ENCODE data around the gene ZC3H18.
"Not testable (repeated sequence)": the region's sequence is repeated elsewhere in the genome, so short reads cannot be mapped to it uniquely, and the experiment has no call there.

Gene ZC3H18

GRCh38 chr16:88609426-88609825 lies 39.2 kb downstream of the ZC3H18 start:
- not testable (repeated sequence) for DNase-seq

DNA sequence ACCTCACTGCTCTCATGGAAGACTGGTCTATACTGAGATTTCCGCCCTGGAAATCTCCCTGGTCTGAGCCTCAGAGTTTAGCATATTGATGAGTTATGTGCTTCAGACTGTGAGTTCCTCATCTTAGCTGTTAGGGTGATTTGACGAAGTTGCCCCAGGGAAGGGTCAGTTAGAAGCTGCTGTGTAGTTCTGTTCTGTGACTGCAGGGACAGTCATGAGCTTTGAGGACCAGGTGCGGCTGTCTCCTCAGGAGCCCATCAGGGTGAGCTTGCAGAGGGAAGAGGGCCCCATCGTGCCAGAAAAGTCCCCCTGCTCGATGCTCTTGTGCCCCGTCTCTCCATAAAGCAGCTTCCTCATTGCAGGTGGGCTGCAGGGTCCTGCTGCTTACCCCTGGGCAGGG lies 39.9 kb downstream of the ZC3H18 start:
- no peak for DNase-seq

DNA sequence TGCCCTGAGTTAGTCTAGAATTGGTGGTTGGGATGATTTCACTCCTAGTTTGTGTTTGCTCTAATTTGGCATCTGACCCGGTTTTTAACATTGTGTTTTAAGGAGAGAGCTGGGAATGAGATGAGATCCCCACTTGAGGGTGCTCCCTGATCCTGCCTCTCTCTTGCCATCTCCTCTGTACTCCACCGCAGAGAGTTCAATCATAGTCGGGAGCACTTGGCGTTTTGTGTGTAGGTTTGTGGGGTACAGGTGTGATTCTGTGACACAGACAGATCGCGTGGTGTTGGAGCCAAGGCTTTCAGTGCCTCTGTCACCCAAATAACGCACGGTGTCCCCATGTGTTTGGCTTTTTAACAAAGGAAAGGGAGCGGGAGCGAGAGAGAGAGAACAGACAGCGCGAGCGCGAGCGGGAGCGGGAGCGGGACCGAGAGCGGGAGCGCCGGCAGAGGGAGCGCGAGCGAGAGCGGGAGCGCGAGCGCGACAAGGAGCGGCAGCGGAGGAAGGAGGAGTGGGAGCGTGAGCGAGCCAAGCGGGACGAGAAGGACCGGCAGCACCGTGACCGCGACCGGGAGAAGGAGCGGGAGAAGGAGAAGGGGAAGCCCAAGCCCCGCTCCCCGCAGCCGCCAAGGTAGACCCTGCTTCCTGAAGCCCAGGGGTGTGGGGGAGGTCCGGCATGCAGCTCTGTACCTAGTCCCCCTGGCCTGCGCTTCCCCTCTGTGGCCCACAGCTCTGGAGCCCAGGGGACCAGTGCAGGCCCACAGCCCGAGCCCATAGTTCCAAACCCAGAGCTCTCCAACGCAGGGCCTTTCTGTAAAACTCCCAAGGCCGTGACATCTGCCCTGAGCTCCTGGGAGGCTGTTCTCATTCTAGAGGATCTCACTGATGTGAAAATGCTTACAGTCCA lies 41.0 kb downstream of the ZC3H18 start:
- DNase-seq = no peak

GRCh38 chr16:88613293-88613692 lies 43.1 kb downstream of the ZC3H18 start:
- no peak for DNase-seq

- no peak for DNase-seq
These were observed 44.0 kb downstream of the ZC3H18 start for GRCh38 chr16:88613911-88614817.

GRCh38 chr16:88614818-88615580 lies 44.8 kb downstream of the ZC3H18 start:
- no peak for DNase-seq

- DNase-seq = no peak
These were observed 46.1 kb downstream of the ZC3H18 start for GRCh38 chr16:88616320-88616719.

GRCh38 chr16:88616736-88617135 lies 46.5 kb downstream of the ZC3H18 start:
- no peak for DNase-seq

GRCh38 chr16:88617268-88618031 lies 47.2 kb downstream of the ZC3H18 start:
- no peak for DNase-seq

- DNase-seq = no peak
These were observed 48.2 kb downstream of the ZC3H18 start for GRCh38 chr16:88618182-88618955.

DNA sequence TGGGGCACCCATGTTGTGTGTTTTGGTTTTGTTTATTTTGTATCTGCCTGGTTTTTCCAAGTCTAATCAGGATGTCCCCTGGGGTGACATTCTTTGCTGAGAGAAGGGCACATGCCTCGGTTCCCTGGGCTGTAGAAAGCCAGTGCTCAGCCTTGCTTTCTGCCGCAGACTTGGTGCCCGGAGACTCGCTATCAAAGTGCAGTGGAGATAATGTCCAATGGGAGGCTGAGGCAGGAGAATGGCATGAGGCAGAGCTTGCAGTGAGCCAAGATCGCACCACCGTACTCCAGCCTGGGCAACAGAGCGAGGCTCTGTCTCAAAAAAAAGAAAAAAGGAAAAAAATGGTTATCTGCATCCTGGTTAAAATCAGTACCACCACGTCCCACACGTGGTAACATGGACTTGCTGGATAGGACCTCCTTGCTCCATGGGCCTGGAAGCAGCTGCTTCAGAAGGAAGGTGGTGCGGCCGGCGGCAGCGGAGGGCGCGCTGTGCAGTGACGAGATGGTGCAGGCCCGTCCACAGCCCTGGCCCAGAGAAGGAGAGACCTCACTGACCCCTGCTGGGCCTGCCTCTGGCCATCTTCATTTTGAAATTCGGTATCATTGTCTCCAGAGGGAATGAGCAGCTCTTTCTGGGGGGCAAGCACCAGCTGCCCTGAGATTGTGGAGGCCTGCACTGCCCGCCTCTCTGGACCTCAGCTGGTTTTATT lies 48.9 kb downstream of the ZC3H18 start:
- DNase-seq = no peak

GRCh38 chr16:88619859-88620815 lies 49.9 kb downstream of the ZC3H18 start:
- DNase-seq = no peak

DNA sequence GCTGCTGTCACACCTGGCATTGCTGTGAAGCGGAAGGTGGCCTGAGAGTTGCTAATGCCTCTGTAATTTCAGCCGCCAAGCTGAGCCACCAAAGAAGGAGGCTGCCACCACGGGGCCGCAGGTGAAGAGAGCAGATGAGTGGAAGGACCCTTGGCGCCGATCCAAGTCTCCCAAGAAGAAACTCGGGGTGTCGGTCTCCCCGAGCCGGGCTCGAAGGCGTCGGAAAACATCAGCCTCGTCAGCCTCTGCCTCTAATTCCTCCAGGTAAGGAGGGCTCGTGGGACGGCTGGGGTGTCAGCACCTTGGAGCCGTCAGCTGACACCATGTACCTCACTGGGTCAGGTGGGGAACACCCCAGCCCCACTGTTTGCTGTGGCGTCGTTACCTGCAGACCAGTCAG lies 51.9 kb downstream of the ZC3H18 start:
- no peak for DNase-seq

- DNase-seq = no peak
These were observed 52.7 kb downstream of the ZC3H18 start for GRCh38 chr16:88622866-88623265.

GRCh38 chr16:88623858-88624257 lies 53.7 kb downstream of the ZC3H18 start:
- DNase-seq = no peak

GRCh38 chr16:88624481-88624880 lies 54.3 kb downstream of the ZC3H18 start:
- no peak for DNase-seq

DNA sequence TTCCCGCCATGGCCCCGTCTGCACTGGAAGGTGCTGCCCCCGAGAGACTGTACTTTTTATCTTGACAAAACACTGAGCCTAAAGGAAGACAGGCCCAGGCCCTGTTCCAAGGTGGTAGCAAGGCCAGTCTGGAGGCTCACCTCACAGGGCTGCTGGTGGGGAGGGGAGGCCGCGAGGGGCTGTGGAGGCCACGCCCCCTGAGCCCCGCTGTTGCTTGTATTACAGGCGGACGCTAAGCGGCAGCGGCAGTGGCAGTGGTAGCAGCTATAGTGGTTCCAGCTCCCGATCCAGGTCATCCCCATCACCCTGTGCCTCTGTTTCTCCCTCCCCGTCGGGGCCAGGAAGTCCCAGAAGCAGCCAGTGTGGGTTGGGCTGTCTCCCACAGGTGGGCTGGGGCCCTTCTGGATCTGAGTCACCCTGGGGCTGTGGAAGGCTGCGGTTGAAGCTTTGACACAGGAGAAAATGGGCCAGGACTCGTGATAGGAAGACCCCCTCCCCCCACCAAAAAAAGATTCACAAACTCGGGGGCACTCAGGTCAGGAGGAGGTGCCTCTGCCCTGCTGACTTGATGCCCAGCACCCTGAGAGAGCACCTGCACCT lies 54.9 kb downstream of the ZC3H18 start:
- no peak for DNase-seq

DNA sequence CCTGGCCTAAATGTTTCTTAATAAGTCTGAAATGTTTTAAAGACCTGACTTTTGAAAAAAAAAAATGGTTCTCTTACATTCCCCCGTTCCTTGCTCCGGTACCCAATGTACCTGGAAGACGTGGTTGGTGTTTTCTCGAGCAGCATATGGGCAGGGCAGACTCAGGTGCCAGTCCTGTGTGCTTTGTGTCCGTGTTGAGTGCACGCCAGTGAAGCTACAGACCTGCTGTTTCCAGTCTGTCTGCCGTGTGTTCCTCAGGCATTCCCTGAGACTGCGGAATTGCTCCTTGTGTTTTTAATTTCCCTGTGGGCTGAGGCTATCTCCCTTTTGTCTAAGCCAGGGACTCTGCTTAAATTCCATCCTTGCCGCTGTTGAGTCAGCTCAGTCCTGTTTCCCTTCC lies 56.4 kb downstream of the ZC3H18 start:
- no peak for DNase-seq

Measured in NCI-H1105 (cell line).